Fibroblast of lung (primary cell): ENCODE data around the gene ZNF609. TPM values are rescaled to one million over a fixed set of nuclear protein-coding genes. Genes with fewer than 3 reads are reported as not detected.

Experiments used
- DNase-seq, 2 donors: peaks; one replicate each; pipeline versions ENCODE4 v3.0.0 to v3.0.0-alpha.2; 2010; ENCODE audit warnings: low read depth in 2 of 2
- H2AFZ ChIP-seq: 2 replicates; pipeline ENCODE4 v1.5.1; 2012; ENCODE audit warnings: low read length, control low read depth, inconsistent platforms
- H3K27ac ChIP-seq: 2 replicates; pipeline ENCODE4 v1.5.1; 2011; ENCODE audit warnings: low read length, control low read depth; ENCODE audit not compliant: insufficient read depth
- H3K27me3 ChIP-seq: 2 replicates; pipeline ENCODE4 v1.5.1; 2011; ENCODE audit warnings: mild to moderate bottlenecking, low read length; ENCODE audit not compliant: control insufficient read depth, insufficient read depth
- H3K36me3 ChIP-seq: 2 replicates; pipeline ENCODE4 v1.5.1; 2011; ENCODE audit warnings: low read length; ENCODE audit not compliant: control insufficient read depth, insufficient read depth
- H3K4me1 ChIP-seq: 2 replicates; pipeline ENCODE4 v1.5.1; 2011; ENCODE audit warnings: low read length; ENCODE audit not compliant: control insufficient read depth, insufficient read depth; ENCODE audit errors: extremely low read depth
- H3K4me2 ChIP-seq: 2 replicates; pipeline ENCODE4 v1.5.1; 2011; ENCODE audit warnings: low read length, control low read depth; ENCODE audit not compliant: insufficient read depth; ENCODE audit errors: extremely low read depth
- H3K4me3 ChIP-seq, 4 experiments: fragments of 200-600 bp in 1 of 4; sonication (generic) in 1 of 4; replicated peaks in 1 of 4; 2 replicates each; pipeline ENCODE4 v1.5.1; 2011 to 2016; ENCODE audit warnings: low read length in 4 of 4, low read depth in 3 of 4, mild to moderate bottlenecking in 3 of 4, control low read depth in 2 of 4, inconsistent platforms in 1 of 4, mixed read lengths in 1 of 4; ENCODE audit not compliant: insufficient read depth in 1 of 4; ENCODE audit errors: control extremely low read depth in 1 of 4
- H3K79me2 ChIP-seq: 2 replicates; pipeline ENCODE4 v1.5.1; 2012; ENCODE audit warnings: mild to moderate bottlenecking, low read length, inconsistent platforms; ENCODE audit not compliant: control insufficient read depth, insufficient read depth
- H3K9ac ChIP-seq: 2 replicates; pipeline ENCODE4 v1.5.1; 2011; ENCODE audit warnings: mild to moderate bottlenecking, low read length, control low read depth; ENCODE audit not compliant: insufficient read depth
- H3K9me3 ChIP-seq: 2 replicates; pipeline ENCODE4 v1.5.1; 2012; ENCODE audit warnings: low read depth, low read length; ENCODE audit not compliant: control insufficient read depth, insufficient read depth
- H4K20me1 ChIP-seq: 2 replicates; pipeline ENCODE4 v1.5.1; 2011; ENCODE audit warnings: low read length; ENCODE audit not compliant: control insufficient read depth, insufficient read depth; ENCODE audit errors: extremely low read depth
- EZH2 ChIP-seq: IDR thresholded peaks from 2 replicates; pipeline ENCODE4 v1.5.1; 2012; ENCODE audit warnings: low read length, control low read depth, mild to moderate bottlenecking; ENCODE audit errors: missing control alignments
- polyA plus RNA-seq, 2 donors: library from polyadenylated mRNA; depleted of rRNA in 1 of 2; stranded (reverse) in 1 of 2; unstranded in 1 of 2; fragments of >200 nt; gene quantifications; 2 replicates each; pipeline ENCODE4 v1.2.1, GENCODE V29; 2011 to 2012; ENCODE audit warnings: missing spikeins in 1 of 2
- total RNA-seq: library from RNA; depleted of rRNA; stranded (reverse); fragments of >200 nt; gene quantifications from 2 replicates; pipeline ENCODE4 v1.2.1, GENCODE V29; 2014
- TF ChIP-seq, protein P1 (sequence below), 2 donors: IDR thresholded peaks in 1 of 2; conservative IDR thresholded peaks in 1 of 2; 1 replicate in 1 of 2; 2 replicates in 1 of 2; pipeline ENCODE4 v1.5.1; 2011 to 2012; ENCODE audit warnings: low read length in 2 of 2, control low read depth in 1 of 2, inconsistent platforms in 1 of 2, low read depth in 1 of 2, mild to moderate bottlenecking in 1 of 2

Gene ZNF609
- total and polyA plus RNA-seq, 2 donors (not counting 1 experiment from before 2014, with no cell fraction given): 10.8 to 14.7 TPM

- H3K27ac ChIP-seq: no peak overlapping the region
- H4K20me1 ChIP-seq: no peaks in the 10 kb centered on the region
- peaks cover 1% of the 10 kb centered on the region for H3K36me3 ChIP-seq
- no peak for DNase-seq
- TF ChIP-seq, protein P1, sequence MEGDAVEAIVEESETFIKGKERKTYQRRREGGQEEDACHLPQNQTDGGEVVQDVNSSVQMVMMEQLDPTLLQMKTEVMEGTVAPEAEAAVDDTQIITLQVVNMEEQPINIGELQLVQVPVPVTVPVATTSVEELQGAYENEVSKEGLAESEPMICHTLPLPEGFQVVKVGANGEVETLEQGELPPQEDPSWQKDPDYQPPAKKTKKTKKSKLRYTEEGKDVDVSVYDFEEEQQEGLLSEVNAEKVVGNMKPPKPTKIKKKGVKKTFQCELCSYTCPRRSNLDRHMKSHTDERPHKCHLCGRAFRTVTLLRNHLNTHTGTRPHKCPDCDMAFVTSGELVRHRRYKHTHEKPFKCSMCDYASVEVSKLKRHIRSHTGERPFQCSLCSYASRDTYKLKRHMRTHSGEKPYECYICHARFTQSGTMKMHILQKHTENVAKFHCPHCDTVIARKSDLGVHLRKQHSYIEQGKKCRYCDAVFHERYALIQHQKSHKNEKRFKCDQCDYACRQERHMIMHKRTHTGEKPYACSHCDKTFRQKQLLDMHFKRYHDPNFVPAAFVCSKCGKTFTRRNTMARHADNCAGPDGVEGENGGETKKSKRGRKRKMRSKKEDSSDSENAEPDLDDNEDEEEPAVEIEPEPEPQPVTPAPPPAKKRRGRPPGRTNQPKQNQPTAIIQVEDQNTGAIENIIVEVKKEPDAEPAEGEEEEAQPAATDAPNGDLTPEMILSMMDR (conservative IDR thresholded peaks at IDR 0.05 in 1 of 2, IDR thresholded peaks at IDR 0.05 in 1 of 2; ENCODE audit: low read depth in 1 of 2, low read length in 2 of 2): no peak
- TF ChIP-seq EZH2: no peak
- no peaks in the 10 kb centered on the region for H3K9me3 ChIP-seq
- H3K79me2 ChIP-seq: peaks cover 12% of the 10 kb centered on the region
- H3K4me1 ChIP-seq: peaks cover 7% of the 10 kb centered on the region
- no peaks in the 10 kb centered on the region for H3K27me3 ChIP-seq
- no peak overlapping the region for H3K4me2 ChIP-seq
- no peak overlapping the region for H3K9ac ChIP-seq
- no peak overlapping the region for H3K4me3 ChIP-seq
- H2AFZ ChIP-seq: no peak overlapping the region
Measured at GRCh38 chr15:64622410-64623260, 162.3 kb downstream of the ZNF609 start.

GRCh38 chr15:64623347-64623996, 163.1 kb downstream of the ZNF609 start:
- Histone ChIP-seq H3K9ac (no peak overlapping the region), H3K4me2 (no peak overlapping the region), H3K9me3 (no peaks in the 10 kb centered on the region), H3K79me2 (peaks cover 12% of the 10 kb centered on the region), H4K20me1 (no peaks in the 10 kb centered on the region), H3K36me3 (peaks cover 1% of the 10 kb centered on the region), H3K27ac (no peak overlapping the region), H3K4me1 (peaks cover 7% of the 10 kb centered on the region), H3K4me3 (no peak overlapping the region), H2AFZ (no peak overlapping the region), H3K27me3 (no peaks in the 10 kb centered on the region)
- TF ChIP-seq, protein P1 (conservative IDR thresholded peaks at IDR 0.05 in 1 of 2, IDR thresholded peaks at IDR 0.05 in 1 of 2; ENCODE audit: low read depth in 1 of 2, low read length in 2 of 2): no peak
- TF ChIP-seq EZH2: no peak
- DNase-seq: no peak

- H3K9ac ChIP-seq: no peak overlapping the region
- peaks cover 9% of the 10 kb centered on the region for H3K79me2 ChIP-seq
- no peak for DNase-seq
- H4K20me1 ChIP-seq: no peaks in the 10 kb centered on the region
- H2AFZ ChIP-seq: no peak overlapping the region
- H3K36me3 ChIP-seq: peaks cover 1% of the 10 kb centered on the region
- no peak overlapping the region for H3K27ac ChIP-seq
- peaks cover 7% of the 10 kb centered on the region for H3K4me1 ChIP-seq
- TF ChIP-seq, protein P1 (conservative IDR thresholded peaks at IDR 0.05 in 1 of 2, IDR thresholded peaks at IDR 0.05 in 1 of 2; ENCODE audit: low read depth in 1 of 2, low read length in 2 of 2): no peak
- TF ChIP-seq EZH2: no peak
- no peaks in the 10 kb centered on the region for H3K9me3 ChIP-seq
- no peak overlapping the region for H3K4me3 ChIP-seq
- H3K27me3 ChIP-seq: no peaks in the 10 kb centered on the region
- H3K4me2 ChIP-seq: no peak overlapping the region
Measured at GRCh38 chr15:64624242-64624641, 163.9 kb downstream of the ZNF609 start.
